GM18873 (cell line): ENCODE data around the gene ST6GALNAC3.
A peak's percentile ranks its signal among the peaks of the same experiment; 100 is the strongest.

Experiments
- ATAC-seq: cut with Tn5 transposase; IDR thresholded peaks from one replicate; pipeline ENCODE4 v1.9.1; 2021; ENCODE audit warnings: mild to moderate bottlenecking, moderate library complexity, moderate number of reproducible peaks; ENCODE audit not compliant: unreplicated experiment, low FRiP score

ST6GALNAC3 gene

DNA sequence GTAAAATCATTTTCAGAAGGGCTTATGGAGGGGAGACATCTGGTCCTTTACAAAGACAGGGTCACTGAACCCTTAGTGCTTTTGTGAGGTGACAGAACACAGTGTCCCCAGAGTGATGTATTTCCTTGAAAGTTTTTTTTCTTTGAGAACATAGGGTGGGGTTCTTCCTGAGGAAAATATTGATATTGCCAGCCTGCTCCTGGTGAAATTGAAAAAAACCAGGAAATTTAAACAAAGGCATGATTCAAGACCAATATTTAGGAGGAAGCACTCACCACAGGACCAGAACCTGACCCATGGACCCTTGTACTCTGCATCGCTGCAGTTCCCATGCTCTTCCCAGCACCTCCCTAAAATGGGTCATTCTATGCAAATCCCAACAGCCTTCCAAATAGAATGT lies 63.7 kb downstream of the ST6GALNAC3 start:
- no peak for ATAC-seq

GRCh38 chr1:76140227-76140626 lies 65.7 kb downstream of the ST6GALNAC3 start:
- no peak for ATAC-seq

DNA sequence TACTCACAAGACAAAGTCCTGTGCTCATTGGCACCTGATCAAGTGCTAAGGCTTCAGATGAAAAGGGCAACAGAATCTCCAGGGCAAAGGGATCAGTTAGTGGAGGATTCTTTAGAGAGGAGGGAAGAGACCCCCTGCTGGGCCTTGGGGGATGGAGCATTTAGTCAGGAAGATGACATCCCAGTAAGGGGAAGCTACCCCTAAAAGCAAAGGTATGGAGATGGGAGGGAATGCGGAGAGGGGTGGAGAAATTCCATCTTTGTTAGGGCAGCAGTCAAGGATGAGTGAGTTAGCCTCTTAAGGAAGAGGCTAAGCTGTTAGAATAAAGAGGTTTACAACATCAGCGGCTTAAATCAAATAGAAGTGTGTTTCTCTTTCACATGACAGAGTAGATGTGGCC lies 67.4 kb downstream of the ST6GALNAC3 start:
- ATAC-seq = no peak

DNA sequence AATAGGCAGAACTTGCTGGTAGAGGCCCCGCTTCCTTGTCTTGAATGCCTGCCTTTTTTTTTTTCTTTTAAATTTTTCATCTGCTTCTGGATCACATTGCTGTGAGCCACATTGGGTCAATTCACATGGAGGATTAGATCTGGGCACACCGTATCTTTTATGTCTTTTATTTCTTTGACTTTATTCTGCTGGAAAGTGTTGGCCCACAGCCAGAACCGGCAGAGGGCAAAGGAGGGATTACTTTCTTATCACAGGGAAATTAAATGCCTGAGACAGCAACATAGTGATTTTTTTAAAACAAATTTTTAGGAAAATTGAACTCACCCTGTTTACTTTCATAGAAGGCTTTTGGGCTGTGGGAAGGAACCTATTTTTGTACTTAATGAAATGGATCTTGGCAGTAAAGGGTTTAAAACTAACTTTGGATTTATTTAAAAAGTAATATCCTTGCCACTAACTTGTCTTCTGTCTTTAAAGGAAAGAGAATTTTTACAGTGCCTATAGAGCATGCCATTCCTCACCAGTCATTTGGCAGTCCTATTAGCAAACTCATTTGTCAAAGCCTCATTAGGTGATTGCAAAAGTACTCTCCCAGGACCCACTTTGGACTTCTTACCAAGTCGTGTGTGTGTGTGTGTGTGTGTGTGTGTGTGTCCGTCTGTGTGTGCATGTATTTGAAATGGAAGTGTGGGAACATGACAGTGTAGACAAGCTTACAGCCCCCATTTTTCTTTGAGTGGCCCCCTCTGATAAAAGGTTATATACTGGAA lies 68.4 kb downstream of the ST6GALNAC3 start:
- ATAC-seq = no peak

DNA sequence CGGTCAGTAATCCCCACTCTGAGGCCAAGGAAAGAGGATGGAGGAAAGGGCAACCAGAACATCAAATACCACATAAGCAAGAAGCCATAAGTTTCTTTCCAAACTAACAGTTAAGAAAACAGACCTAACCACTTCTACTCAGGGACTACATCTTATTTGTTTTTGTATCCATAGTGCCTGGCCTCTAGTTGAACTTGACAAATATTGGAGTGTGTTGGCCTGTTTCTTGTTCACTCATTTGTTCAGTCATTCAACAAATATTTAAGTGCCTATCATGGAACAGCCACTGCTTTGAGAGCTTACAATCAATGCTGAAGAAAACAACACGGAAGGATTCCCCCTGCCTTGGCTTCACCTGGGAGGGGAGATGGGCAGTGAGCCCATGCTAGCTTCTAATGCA lies 69.7 kb downstream of the ST6GALNAC3 start:
- ATAC-seq = no peak

GRCh38 chr1:76145332-76145731 lies 70.8 kb downstream of the ST6GALNAC3 start:
- ATAC-seq = no peak

DNA sequence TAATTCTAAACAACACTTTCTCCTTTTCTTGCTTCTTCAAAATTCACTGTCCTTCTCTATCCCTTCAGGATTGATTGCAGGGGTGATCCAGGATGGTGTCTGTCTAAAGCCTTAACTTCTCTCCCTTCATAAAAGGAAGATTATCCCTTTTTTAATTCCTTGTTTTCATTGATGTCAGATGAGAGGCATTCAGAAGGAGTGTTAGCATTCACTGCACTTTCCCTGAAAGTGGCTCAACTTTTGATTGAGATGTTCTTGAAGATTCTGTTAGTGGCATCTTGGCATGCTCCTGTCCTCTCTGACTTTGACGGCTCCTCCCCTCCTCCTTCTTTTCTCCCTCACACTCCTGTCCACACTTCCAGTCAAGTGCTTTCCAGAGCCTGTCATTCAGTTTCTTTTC lies 71.6 kb downstream of the ST6GALNAC3 start:
- no peak for ATAC-seq

DNA sequence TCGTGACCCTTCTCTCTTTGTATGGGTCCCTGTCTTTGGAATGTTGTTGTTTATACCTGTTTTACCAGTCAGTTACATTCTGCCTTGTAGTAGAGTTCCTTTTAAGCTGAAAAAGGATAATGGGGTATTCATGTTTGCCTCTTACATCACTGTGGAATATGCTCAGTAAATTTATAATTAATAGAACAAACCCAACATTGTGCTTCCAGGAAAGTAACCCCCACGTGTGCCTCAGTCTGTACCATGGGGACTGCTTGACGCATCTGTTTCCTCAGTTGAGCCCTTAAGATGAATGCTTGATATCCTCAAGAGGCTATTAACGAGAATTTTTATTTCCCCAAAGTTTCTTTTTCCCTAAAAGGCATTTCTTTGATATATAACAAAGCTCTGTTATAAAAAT lies 73.4 kb downstream of the ST6GALNAC3 start:
- ATAC-seq = no peak

DNA sequence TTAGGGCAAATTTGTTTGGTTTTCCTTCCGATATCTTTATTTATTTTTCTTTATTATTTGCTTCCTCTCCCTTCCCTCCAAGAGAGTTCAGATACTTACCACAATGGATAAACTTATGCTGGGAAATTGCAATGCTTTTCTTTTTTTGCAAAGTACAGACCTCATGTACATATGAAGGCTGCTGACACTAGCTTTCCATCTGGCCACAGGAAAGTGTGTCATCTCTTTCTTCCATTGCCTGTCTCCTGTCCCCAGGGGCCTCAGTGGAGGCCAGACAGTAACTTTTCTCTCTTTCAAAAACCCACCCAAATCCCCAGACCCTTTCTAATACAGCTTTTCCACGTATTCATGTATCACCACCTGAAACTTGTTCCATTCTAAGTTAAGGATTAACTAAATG lies 73.9 kb downstream of the ST6GALNAC3 start:
- ATAC-seq = no peak

GRCh38 chr1:76153841-76154205 lies 79.3 kb downstream of the ST6GALNAC3 start:
- no peak for ATAC-seq

- peak; percentile 97 for ATAC-seq
These were observed 79.8 kb downstream of the ST6GALNAC3 start for GRCh38 chr1:76154206-76154956.

DNA sequence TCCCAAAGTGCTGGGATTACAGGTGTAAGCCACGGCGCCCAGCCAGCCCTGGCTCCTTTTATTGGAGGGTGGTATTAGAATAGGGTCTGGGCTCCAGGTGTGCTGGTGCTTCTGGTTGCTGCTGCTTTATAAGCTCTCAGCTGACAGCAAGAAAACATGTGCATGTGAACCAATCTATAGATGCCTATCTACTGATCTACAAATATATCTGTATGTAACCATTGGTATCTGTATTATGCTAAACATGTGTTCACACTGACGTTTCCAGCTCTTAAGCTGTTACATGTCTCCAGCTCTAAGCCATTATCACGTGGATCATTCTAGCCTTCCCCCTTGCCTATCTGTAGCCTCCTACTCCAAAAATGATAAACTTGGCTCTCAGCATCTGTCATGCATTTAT lies 82.4 kb downstream of the ST6GALNAC3 start:
- ATAC-seq = no peak

- no peak for ATAC-seq
These were observed 83.6 kb downstream of the ST6GALNAC3 start for GRCh38 chr1:76158126-76158525.

- ATAC-seq = no peak
These were observed 85.7 kb downstream of the ST6GALNAC3 start for GRCh38 chr1:76160225-76160624.

DNA sequence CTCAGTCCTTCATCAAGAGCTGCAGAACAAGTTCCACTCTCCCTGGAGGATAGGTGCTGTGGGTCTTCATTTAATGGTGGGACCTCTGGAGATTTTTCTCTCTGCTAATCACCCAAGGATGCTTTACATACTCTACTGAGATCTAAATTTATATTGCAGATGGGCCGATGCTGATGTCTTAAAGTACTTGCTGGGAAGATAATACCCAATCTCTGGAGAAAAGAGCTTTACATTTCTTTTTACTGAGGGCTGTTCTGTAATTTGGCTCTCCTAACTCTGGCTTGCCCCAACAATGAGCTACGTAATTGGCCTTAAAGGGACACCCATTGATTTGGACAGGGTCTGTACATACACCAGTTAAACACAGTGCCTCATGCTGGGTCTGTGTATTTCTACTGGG lies 86.9 kb downstream of the ST6GALNAC3 start:
- ATAC-seq = no peak

DNA sequence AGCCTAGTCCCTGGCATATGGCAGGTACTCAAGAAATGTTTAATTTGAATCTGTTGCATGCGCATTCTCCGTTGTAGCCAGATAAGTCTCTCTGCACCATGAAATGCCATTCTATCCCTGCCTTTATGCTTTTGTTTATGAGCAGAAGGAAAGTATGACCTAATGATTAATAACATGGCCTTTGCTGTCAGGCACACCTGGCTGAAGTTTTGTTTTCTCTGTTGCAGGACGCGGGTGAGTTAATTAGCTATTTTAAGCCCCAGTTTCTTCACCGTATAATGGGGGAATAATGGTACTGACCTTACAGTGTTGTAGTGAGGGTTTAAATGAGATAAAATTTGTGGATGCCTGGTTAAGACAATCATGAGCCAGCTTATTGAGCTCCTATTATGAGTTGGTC lies 87.7 kb downstream of the ST6GALNAC3 start:
- ATAC-seq = no peak

DNA sequence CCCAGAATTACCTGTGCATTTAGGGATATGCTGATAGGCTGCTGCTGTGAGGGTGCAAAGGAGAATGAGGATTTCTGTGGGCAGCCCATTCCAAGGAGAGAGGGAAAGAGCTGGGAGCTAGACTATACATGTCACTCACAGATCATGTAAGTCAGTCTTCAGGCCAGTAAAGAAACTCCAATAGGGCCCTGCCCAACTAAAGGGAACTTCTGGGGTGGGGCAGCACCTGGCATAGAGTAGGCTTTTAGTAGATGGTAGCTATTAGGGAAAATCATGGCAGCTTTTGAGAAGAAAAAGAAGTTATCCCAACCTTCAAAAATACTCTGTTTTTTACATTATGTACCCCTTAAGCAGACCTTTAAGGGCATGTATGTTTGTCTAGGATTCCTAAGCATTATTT lies 89.6 kb downstream of the ST6GALNAC3 start:
- ATAC-seq = no peak

GRCh38 chr1:76170084-76170483 lies 95.5 kb downstream of the ST6GALNAC3 start:
- no peak for ATAC-seq

GRCh38 chr1:76170513-76170912 lies 96.0 kb downstream of the ST6GALNAC3 start:
- no peak for ATAC-seq

DNA sequence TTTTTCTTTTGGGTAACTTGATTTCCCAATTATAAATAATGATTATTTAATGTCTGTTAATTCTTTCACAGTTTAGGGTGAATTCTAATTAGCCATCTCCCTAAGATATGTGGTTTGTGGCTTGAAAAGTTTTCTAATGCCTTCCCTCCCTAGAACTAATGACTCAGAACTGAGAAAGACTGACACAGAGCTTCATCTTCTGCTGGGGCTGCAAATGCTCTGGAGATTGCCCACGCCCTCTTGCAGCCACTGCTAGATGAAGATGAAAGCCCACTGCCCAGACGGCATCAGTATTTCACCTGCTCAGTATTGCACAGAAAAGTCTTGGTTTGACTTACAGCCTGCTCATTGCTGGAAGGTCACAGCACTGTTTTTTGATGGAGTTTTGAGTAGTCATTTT lies 101.5 kb downstream of the ST6GALNAC3 start:
- ATAC-seq = no peak

GRCh38 chr1:76177615-76178014 lies 103.1 kb downstream of the ST6GALNAC3 start:
- ATAC-seq = no peak

GRCh38 chr1:76179219-76179698 lies 104.7 kb downstream of the ST6GALNAC3 start:
- no peak for ATAC-seq
